GM18907 (cell line): ENCODE results near the gene FRK.

Source experiments
- ATAC-seq: cut with Tn5 transposase; IDR thresholded peaks from one replicate; pipeline ENCODE4 v1.9.1; 2021; ENCODE audit warnings: mild to moderate bottlenecking, moderate library complexity; ENCODE audit not compliant: unreplicated experiment

Gene FRK

GRCh38 chr6:116036075-116036773, 24.5 kb downstream of the FRK start:
- ATAC-seq: no peak

- no peak for ATAC-seq
These were observed 25.1 kb downstream of the FRK start for GRCh38 chr6:116035616-116036015.

- no peak for ATAC-seq
These were observed 26.4 kb downstream of the FRK start for GRCh38 chr6:116034327-116034726.

- no peak for ATAC-seq
These were observed 26.9 kb downstream of the FRK start for GRCh38 chr6:116033687-116034303.

GRCh38 chr6:116030770-116031169, 29.9 kb downstream of the FRK start:
- no peak for ATAC-seq

- peak; percentile 69 for ATAC-seq
These were observed 31.2 kb downstream of the FRK start for GRCh38 chr6:116029535-116029934.

GRCh38 chr6:116028233-116028632, 32.5 kb downstream of the FRK start:
- no peak for ATAC-seq

GRCh38 chr6:116027801-116028200, 32.9 kb downstream of the FRK start:
- ATAC-seq: no peak

GRCh38 chr6:116025405-116025804, 35.3 kb downstream of the FRK start:
- ATAC-seq: no peak

GRCh38 chr6:116022841-116023445, 37.7 kb downstream of the FRK start:
- no peak for ATAC-seq

- no peak for ATAC-seq
These were observed 40.0 kb downstream of the FRK start for GRCh38 chr6:116020738-116021137.

- ATAC-seq: peak; percentile 81
These were observed 41.3 kb downstream of the FRK start for GRCh38 chr6:116019428-116019827.

- no peak for ATAC-seq
These were observed 41.7 kb downstream of the FRK start for GRCh38 chr6:116018976-116019375.

- no peak for ATAC-seq
These were observed 43.0 kb downstream of the FRK start for GRCh38 chr6:116017546-116018295.

- ATAC-seq: no peak
These were observed 43.7 kb downstream of the FRK start for GRCh38 chr6:116016846-116017545.

GRCh38 chr6:116015983-116016382, 44.7 kb downstream of the FRK start:
- ATAC-seq: no peak

- no peak for ATAC-seq
These were observed 45.1 kb downstream of the FRK start for GRCh38 chr6:116015561-116015960.

GRCh38 chr6:116012951-116013350, 47.7 kb downstream of the FRK start:
- ATAC-seq: no peak

GRCh38 chr6:116012471-116012949, 48.2 kb downstream of the FRK start:
- ATAC-seq: no peak

GRCh38 chr6:116011520-116011919, 49.2 kb downstream of the FRK start:
- ATAC-seq: peak; percentile 75
